ENCODE results near the gene CNTNAP5.
"Not testable (repeated sequence)": the region's sequence is repeated elsewhere in the genome, so short reads cannot be mapped to it uniquely, and the experiment has no call there.

GRCh38 chr2:124361966-124362365, 336.9 kb downstream of the CNTNAP5 start:
- not testable (repeated sequence) for TF ChIP-seq CTCF, POLR2AphosphoS5, POLR2A (IDR thresholded peaks at IDR 0.05)
